SK-N-SH treated with all-trans-retinoic acid at 6 μM for 48 hours (cell line): ENCODE data around the gene RPL18A.

ENCODE experiments used
- ATAC-seq: fragments of 200-7000 bp; cut with Tn5 transposase; 3 replicates; pipeline ENCODE4 v1.9.1; 2020; ENCODE audit warnings: mild to moderate bottlenecking, moderate library complexity
- ARNTL ChIP-seq: fragments of 450-650 bp; formaldehyde crosslinking; IDR thresholded peaks from 2 replicates; pipeline ENCODE4 v1.5.0; 2020; ENCODE audit warnings: low read depth, mild to moderate bottlenecking, moderate library complexity, borderline replicate concordance
- BACH2 ChIP-seq: fragments of 250-450 bp; sonication (Bioruptor Pico); IDR thresholded peaks from 2 replicates; pipeline ENCODE4 v1.9.0; 2021; ENCODE audit warnings: mild to moderate bottlenecking, borderline replicate concordance
- CSDC2 ChIP-seq: fragments of 250-450 bp; sonication (Bioruptor Pico); IDR thresholded peaks from 2 replicates; pipeline ENCODE4 v1.5.0; 2020; ENCODE audit warnings: mild to moderate bottlenecking, moderate library complexity
- CSRNP3 ChIP-seq: fragments of 250-450 bp; sonication (Bioruptor Pico); IDR thresholded peaks from 2 replicates; pipeline ENCODE4 v1.5.1; 2021; ENCODE audit warnings: mild to moderate bottlenecking, moderate library complexity
- ESRRG ChIP-seq: fragments of 250-450 bp; sonication (Bioruptor Pico); IDR thresholded peaks from 2 replicates; pipeline ENCODE4 v1.6.1; 2021; ENCODE audit warnings: mild to moderate bottlenecking
- GLIS3 ChIP-seq: fragments of 250-450 bp; sonication (Bioruptor Pico); IDR thresholded peaks from 2 replicates; pipeline ENCODE4 v1.5.0; 2020; ENCODE audit warnings: mild to moderate bottlenecking, moderate library complexity
- ISL1 ChIP-seq: fragments of 250-450 bp; sonication (Bioruptor Pico); IDR thresholded peaks from 2 replicates; pipeline ENCODE4 v2.1.2; 2022; ENCODE audit warnings: mild to moderate bottlenecking, moderate library complexity
- OSR1 ChIP-seq: fragments of 250-450 bp; sonication (Bioruptor Pico); IDR thresholded peaks from 2 replicates; pipeline ENCODE4 v1.8.0; 2022; ENCODE audit warnings: moderate library complexity, mild to moderate bottlenecking, inconsistent platforms
- PATZ1 ChIP-seq: fragments of 250-450 bp; sonication (Bioruptor Pico); IDR thresholded peaks from 2 replicates; pipeline ENCODE4 v1.8.0; 2020; ENCODE audit warnings: mild to moderate bottlenecking, moderate library complexity, borderline replicate concordance
- POU6F1 ChIP-seq: fragments of 250-450 bp; sonication (Bioruptor Pico); IDR thresholded peaks from 2 replicates; pipeline ENCODE4 v1.8.0; 2021; ENCODE audit warnings: low read depth, mild to moderate bottlenecking, moderate library complexity, borderline replicate concordance
- PPARA ChIP-seq: fragments of 250-450 bp; sonication (Bioruptor Pico); IDR thresholded peaks from 2 replicates; pipeline ENCODE4 v1.5.0; 2020; ENCODE audit warnings: mild to moderate bottlenecking, borderline replicate concordance
- RARB ChIP-seq: fragments of 250-450 bp; sonication (Bioruptor Pico); IDR thresholded peaks from 2 replicates; pipeline ENCODE4 v1.8.0; 2021; ENCODE audit warnings: mild to moderate bottlenecking, moderate library complexity
- SNAI2 ChIP-seq: fragments of 250-450 bp; sonication (Bioruptor Pico); IDR thresholded peaks from 2 replicates; pipeline ENCODE4 v1.5.0; 2020; ENCODE audit warnings: mild to moderate bottlenecking, moderate library complexity
- TCF4 ChIP-seq: fragments of 250-450 bp; sonication (Bioruptor Pico); IDR thresholded peaks from 2 replicates; pipeline ENCODE4 v1.8.0; 2021; ENCODE audit warnings: mild to moderate bottlenecking, moderate library complexity, borderline replicate concordance
- TOX ChIP-seq: fragments of 250-450 bp; sonication (Bioruptor Pico); IDR thresholded peaks from 2 replicates; pipeline ENCODE4 v1.8.0; 2021; ENCODE audit warnings: mild to moderate bottlenecking, moderate library complexity, borderline replicate concordance
- TSHZ2 ChIP-seq: fragments of 250-450 bp; sonication (Bioruptor Pico); IDR thresholded peaks from 2 replicates; pipeline ENCODE4 v1.5.0; 2020; ENCODE audit warnings: mild to moderate bottlenecking, moderate library complexity
- ZC3H10 ChIP-seq: fragments of 250-450 bp; sonication (Bioruptor Pico); IDR thresholded peaks from 2 replicates; pipeline ENCODE4 v1.5.1; 2021; ENCODE audit warnings: mild to moderate bottlenecking, moderate library complexity
- ZFP3 ChIP-seq: fragments of 250-450 bp; sonication (Bioruptor Pico); IDR thresholded peaks from 2 replicates; pipeline ENCODE4 v1.5.0; 2020; ENCODE audit warnings: mild to moderate bottlenecking, moderate library complexity
- ZNF565 ChIP-seq: fragments of 450-650 bp; formaldehyde crosslinking; conservative IDR thresholded peaks from 2 replicates; pipeline ENCODE4 v1.5.0; 2020; ENCODE audit warnings: low read depth, mild to moderate bottlenecking, moderate library complexity
- ZNF70 ChIP-seq: fragments of 450-650 bp; formaldehyde crosslinking; IDR thresholded peaks from 2 replicates; pipeline ENCODE4 v1.5.0; 2020; ENCODE audit warnings: mild to moderate bottlenecking, moderate library complexity
- ZNF8 ChIP-seq: fragments of 450-650 bp; formaldehyde crosslinking; IDR thresholded peaks from 2 replicates; pipeline ENCODE4 v1.5.0; 2020; ENCODE audit warnings: mild to moderate bottlenecking, moderate library complexity

Gene RPL18A

GRCh38 chr19:17863520-17864182 is 3.9 kb downstream of the RPL18A start:
- no peak for ATAC-seq

GRCh38 chr19:17865364-17866311 is 5.9 kb downstream of the RPL18A start:
- no peak for TF ChIP-seq ZFP3 (CRISPR knock-in tag)
- TF ChIP-seq ESRRG (CRISPR knock-in tag): peak; percentile 43; the same call in 1 of the 2 replicates
- TF ChIP-seq ARNTL: no peak
- TF ChIP-seq TOX: no peak
- TF ChIP-seq SNAI2 (CRISPR knock-in tag): no peak
- peak; percentile 21 for ATAC-seq

More at GRCh38 chr19:17863520-17864182, 3.9 kb downstream of the RPL18A start:
- TF ChIP-seq TOX: no peak
- TF ChIP-seq ESRRG (CRISPR knock-in tag): no peak
- no peak for TF ChIP-seq POU6F1 (CRISPR knock-in tag)
- TF ChIP-seq SNAI2 (CRISPR knock-in tag): no peak

GRCh38 chr19:17866312-17866963 is 6.7 kb downstream of the RPL18A start:
- TF ChIP-seq ZNF8 (no peak), ZNF70 (CRISPR knock-in tag) (no peak), ESRRG (CRISPR knock-in tag) (no peak), TSHZ2 (no peak), ARNTL (no peak), POU6F1 (CRISPR knock-in tag) (no peak), GLIS3 (no peak), BACH2 (CRISPR knock-in tag) (no peak), ZC3H10 (CRISPR knock-in tag) (no peak), CSRNP3 (CRISPR knock-in tag) (no peak), TOX (no peak), OSR1 (CRISPR knock-in tag) (no peak)
- ATAC-seq: peak; percentile 12

- peak; percentile 7 for ATAC-seq
- no peak for TF ChIP-seq ISL1 (CRISPR knock-in tag)
- TF ChIP-seq PATZ1 (CRISPR knock-in tag): no peak
- TF ChIP-seq CSDC2 (CRISPR knock-in tag): no peak
- TF ChIP-seq ZNF70 (CRISPR knock-in tag): no peak
- no peak for TF ChIP-seq RARB
- TF ChIP-seq PPARA (CRISPR knock-in tag): no peak
- no peak for TF ChIP-seq ARNTL
- no peak for TF ChIP-seq SNAI2 (CRISPR knock-in tag)
- TF ChIP-seq ZNF565 (CRISPR knock-in tag): no peak
- no peak for TF ChIP-seq TSHZ2
- no peak for TF ChIP-seq TCF4 (CRISPR knock-in tag)
Measured at GRCh38 chr19:17866964-17867486, 7.3 kb downstream of the RPL18A start.
